D341Med (cell line): ENCODE results near the gene TMF1.

Experiments
- DNase-seq: peaks from one replicate; pipeline ENCODE4 v3.0.0; 2012; ENCODE audit warnings: low spot score

Gene TMF1

DNA sequence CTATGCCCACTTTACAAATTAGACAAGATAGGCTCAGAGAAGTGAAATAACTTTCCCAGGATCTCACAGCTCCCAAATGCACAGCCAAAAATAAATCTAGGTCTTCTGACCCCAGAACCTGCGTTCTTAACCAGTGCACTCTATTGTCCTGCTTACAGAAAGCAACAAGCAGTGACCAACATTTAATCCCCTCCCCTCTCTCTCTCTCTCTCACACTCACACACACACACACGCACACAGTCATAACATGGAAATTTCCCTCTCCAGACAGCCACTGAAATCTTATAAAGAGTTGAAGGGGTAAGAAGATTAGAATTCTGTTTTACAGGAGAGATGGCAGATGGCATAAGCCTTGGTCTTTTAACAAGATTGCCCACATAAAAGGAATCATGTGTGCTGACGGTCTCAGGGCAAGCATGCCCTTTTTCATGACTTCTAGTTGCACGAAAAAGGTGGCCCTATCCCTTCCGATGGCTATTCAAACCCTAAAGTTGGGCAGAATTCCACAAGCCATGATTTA is 68.1 kb downstream of the TMF1 start:
- peak; percentile 52 for DNase-seq

DNA sequence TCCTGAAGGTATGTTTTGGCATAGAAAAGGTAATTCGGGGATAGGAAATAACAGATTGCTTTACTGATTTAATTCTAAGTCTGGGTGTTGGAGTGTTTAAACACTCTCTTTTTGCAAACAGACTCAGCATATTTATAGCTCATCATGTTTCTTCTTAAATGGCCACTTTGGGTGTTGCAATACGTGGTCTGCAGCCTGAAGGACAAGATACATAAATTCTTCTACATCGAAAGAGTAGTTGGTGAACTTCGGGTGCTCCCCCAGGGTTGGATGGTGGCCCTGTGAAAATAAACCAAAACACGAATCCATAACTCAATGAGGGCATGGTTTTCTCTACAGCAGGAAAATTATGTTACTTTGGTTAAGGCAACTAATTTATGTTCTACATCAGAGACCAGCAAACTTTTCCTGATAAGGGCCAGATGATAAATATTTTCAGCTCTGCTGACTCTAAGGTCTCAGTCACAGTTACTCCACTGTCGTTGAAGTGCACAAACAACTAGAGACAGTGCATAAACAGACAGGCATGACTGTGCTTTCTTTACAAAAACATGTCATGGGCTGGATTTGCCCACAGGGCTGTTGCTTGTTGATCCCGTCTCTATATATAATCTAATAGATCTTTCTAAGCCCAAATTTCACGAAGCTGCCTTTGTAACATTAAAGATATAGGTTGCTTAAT is 74.5 kb downstream of the TMF1 start:
- no peak for DNase-seq

GRCh38 chr3:68974711-68975110 is 77.4 kb downstream of the TMF1 start:
- DNase-seq = no peak

GRCh38 chr3:68973639-68974038 is 78.5 kb downstream of the TMF1 start:
- no peak for DNase-seq

DNA sequence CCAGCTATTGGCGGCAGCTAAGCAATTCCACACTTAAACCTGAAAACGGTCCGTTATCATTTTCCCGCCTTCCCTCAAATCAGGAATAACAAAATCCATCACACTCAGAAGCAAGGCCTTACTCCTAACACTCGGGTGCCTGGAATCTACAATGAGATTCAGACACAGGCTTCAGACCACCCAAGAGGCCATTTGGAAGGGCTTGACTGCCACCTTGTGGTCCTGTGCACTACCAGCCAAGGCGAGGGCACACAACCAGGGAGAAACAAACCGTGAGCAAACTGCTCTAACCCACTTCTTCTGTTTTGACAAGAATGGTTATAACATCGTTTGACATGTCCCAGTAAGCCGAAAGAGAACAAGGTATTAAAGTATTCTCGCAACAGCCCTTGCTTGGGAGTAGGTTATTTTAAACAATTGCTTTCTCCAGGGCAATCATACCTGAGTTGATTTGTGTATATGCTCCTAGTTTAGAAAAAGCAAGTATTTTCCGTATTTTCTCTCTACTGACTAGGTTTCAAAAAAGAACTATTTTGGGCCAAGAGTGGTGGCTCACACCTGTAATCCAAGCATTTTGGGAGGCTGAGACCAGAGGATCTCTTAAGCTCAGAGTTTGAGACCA is 79.7 kb downstream of the TMF1 start:
- DNase-seq = peak; percentile 85
